Common myeloid progenitor, CD34-positive (primary cell): ENCODE data around the gene CATSPER3.

ENCODE experiments used
- CTCF ChIA-PET: fragments of 350-600 bp; sonication (Branson Sonifier 250); formaldehyde crosslinking; loops from one replicate; lab custom pipeline; 2021; ENCODE audit warnings: antibody characterized with exemption; lab: Charles Lee
- POLR2A ChIA-PET: fragments of 350-600 bp; sonication (Branson Sonifier 250); formaldehyde crosslinking; loops from one replicate; lab custom pipeline; 2021; ENCODE audit warnings: antibody characterized with exemption; lab: Charles Lee
- DNase-seq, 3 donors: peaks; one replicate each; pipeline versions ENCODE4 v3.0.0 to v3.0.0-alpha.2; 2013
- H3K27ac ChIP-seq, 2 experiments: 1 replicate in 1 of 2; 2 replicates in 1 of 2; pipeline ENCODE4 v1.7.0; 2013; ENCODE audit warnings: inconsistent platforms in 2 of 2, low read length in 2 of 2, mild to moderate bottlenecking in 2 of 2, low read depth in 1 of 2, moderate library complexity in 1 of 2; ENCODE audit not compliant: severe bottlenecking in 2 of 2, insufficient read depth in 1 of 2, poor library complexity in 1 of 2
- H3K27me3 ChIP-seq, 5 experiments: replicated peaks in 2 of 5; 1 replicate in 3 of 5; 2 replicates in 2 of 5; pipeline versions ENCODE4 v1.6.1 to v1.7.0; 2013; ENCODE audit warnings: low read length in 4 of 5, mild to moderate bottlenecking in 2 of 5, moderate library complexity in 2 of 5, inconsistent platforms in 1 of 5; ENCODE audit not compliant: insufficient read depth in 5 of 5, control insufficient read depth in 4 of 5
- H3K36me3 ChIP-seq, 4 experiments: 1 replicate in 2 of 4; 2 replicates in 2 of 4; pipeline versions ENCODE4 v1.6.1 to v1.7.0; 2013; ENCODE audit warnings: low read length in 3 of 4, control low read depth in 1 of 4, mild to moderate bottlenecking in 1 of 4; ENCODE audit not compliant: control insufficient read depth in 4 of 4, insufficient read depth in 4 of 4
- H3K4me1 ChIP-seq, 4 experiments: 1 replicate in 3 of 4; 2 replicates in 1 of 4; pipeline versions ENCODE4 v1.6.1 to v1.7.1; 2013; ENCODE audit warnings: low read length in 3 of 4, mild to moderate bottlenecking in 3 of 4, control low read depth in 1 of 4, inconsistent platforms in 1 of 4, moderate library complexity in 1 of 4; ENCODE audit not compliant: control insufficient read depth in 4 of 4, insufficient read depth in 4 of 4; ENCODE audit errors: control extremely low read depth in 1 of 4
- H3K4me3 ChIP-seq, 7 experiments: 1 replicate in 4 of 7; 2 replicates in 3 of 7; pipeline versions ENCODE4 v1.5.1 to v1.7.0; 2013; ENCODE audit warnings: mild to moderate bottlenecking in 7 of 7, low read length in 6 of 7, moderate library complexity in 6 of 7, inconsistent platforms in 2 of 7, low read depth in 2 of 7, control low read depth in 1 of 7; ENCODE audit not compliant: insufficient read depth in 4 of 7, control insufficient read depth in 1 of 7; ENCODE audit errors: extremely low read depth in 1 of 7
- H3K9me3 ChIP-seq, 5 experiments: 1 replicate in 4 of 5; 2 replicates in 1 of 5; pipeline versions ENCODE4 v1.6.1 to v1.7.1; 2013; ENCODE audit warnings: low read length in 4 of 5, mild to moderate bottlenecking in 2 of 5, inconsistent platforms in 1 of 5, low read depth in 1 of 5, moderate library complexity in 1 of 5; ENCODE audit not compliant: control insufficient read depth in 4 of 5, insufficient read depth in 2 of 5; ENCODE audit errors: control extremely low read depth in 1 of 5
- WGBS: methylation state at CpG from one replicate; pipeline ENCODE4 v1.1.5; 2013; ENCODE audit not compliant: insufficient coverage; 5-methylcytosine and 5-hydroxymethylcytosine counted together

The CATSPER3 gene

DNA sequence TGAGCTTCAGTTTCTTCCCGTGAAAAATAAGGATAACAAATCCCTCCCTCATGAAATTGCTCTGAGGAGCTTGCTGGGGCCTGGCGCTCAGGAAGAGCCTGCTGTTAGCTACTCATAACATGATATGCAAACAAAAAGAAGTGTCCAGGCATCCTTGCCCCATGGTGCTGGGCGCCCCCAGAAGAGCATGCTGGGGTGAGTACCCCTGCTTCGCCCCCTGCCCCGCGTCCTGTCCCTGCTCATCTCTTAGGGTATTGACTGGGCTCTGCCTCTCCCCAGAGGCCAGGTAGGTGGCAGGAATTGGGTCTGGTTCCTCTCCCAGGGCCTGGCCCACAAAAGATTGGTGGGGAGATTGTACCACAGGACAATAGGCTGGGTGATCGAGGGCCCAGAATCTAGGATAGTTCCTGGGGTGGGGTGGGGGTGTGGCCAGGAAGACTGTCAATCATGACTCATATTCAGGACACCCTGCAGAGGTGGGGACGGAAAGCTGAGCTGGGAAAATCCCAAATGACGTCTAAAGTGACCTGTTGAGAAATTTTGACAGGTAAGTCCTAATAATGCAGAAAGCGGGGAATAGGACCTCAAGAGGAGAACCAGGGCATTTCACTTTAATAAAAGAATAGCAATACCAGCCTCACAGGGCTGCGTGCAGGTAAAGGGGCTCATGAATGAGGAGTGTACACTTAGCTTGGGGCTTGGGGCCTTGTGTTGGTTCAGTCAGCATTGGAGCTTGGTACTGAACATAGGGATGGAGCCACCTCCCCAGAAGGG, 57.4 kb downstream of the CATSPER3 start:
- POLR2A ChIA-PET, result no interaction called here
- H3K4me1 ChIP-seq, result peaks cover 0 to 12% (median 4%) of the 10 kb centered on the region in 4 experiments
- H3K27me3 ChIP-seq, result peaks cover 8 to 72% (median 36%) of the 10 kb centered on the region in 5 experiments

DNA sequence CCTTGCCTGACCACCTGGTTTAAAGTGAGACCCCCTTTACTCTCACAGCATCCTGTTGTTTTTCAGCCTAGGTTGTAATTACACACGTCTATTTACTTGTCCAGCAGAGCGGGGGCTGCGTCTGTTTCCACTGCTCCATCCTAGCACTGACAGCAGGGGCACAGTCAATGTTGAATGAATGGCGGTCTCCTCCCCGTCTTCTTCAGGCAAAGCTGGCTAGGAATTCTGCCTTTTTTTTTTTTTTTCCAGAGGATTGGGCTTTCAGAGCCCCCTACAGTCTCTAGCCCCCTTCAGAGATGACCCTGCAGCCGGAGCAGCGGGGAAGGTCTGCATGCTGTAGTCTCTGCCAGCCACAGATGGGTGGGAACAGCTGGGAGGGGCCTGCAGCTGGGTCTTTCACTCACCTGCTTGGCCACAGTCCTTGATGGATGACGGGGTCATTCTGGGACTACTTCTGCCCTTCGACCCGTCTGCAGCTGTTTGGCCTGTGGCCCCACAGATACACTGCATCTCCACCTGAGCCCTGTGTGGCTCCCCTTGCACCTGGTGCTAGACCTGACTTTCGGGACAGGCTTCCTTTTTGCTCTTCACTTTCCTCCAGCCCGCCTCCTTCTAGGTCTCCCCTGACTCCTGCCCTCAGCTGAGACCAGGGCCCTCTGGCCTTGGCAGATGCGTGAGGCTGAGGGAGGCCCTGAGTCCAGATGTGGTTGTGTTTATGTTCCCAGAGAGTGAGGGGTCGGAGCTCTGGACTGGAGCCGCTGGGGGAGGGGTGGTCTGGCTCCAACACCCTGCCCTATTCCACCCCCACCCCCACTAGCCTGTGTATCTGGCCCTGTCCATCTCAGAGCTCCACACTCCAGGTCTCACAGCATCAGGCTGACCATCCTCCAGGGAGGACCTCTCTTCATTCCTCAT, 58.3 kb downstream of the CATSPER3 start:
- Histone ChIP-seq H3K27me3 (peaks cover 17 to 81% (median 44%) of the 10 kb centered on the region in 5 experiments), H3K27ac (no peak overlapping the region), H3K4me3 (no peak overlapping the region), H3K4me1 (peaks cover 0 to 16% (median 7%) of the 10 kb centered on the region in 4 experiments), H3K9me3 (no peaks in the 10 kb centered on the region), H3K36me3 (no peaks in the 10 kb centered on the region)
- WGBS, result 97% methylated on average over 10 of the region's 15 CpGs
- POLR2A ChIA-PET, result no interaction called here
- CTCF ChIA-PET, result interaction anchor here (0.6 to 1.1 kb wide), 3 partner anchors 13 to 538 kb away, joined by 3 read pairs; no protein-coding TSS in a partner anchor
- no peak for DNase-seq

More for the DNA sequence above, 57.4 kb downstream of the CATSPER3 start:
- WGBS, result 95% methylated on average over 8 of the region's 11 CpGs
- CTCF ChIA-PET, result interaction anchor here (0.6 to 1.2 kb wide), 4 partner anchors 9 to 539 kb away, joined by 3 read pairs; partner anchors contain the start of gene PITX1
- no peak overlapping the region for H3K27ac ChIP-seq
- DNase-seq, result no peak
- no peaks in the 10 kb centered on the region for H3K9me3 ChIP-seq
- no peaks in the 10 kb centered on the region for H3K36me3 ChIP-seq
- H3K4me3 ChIP-seq, result no peak overlapping the region

DNA sequence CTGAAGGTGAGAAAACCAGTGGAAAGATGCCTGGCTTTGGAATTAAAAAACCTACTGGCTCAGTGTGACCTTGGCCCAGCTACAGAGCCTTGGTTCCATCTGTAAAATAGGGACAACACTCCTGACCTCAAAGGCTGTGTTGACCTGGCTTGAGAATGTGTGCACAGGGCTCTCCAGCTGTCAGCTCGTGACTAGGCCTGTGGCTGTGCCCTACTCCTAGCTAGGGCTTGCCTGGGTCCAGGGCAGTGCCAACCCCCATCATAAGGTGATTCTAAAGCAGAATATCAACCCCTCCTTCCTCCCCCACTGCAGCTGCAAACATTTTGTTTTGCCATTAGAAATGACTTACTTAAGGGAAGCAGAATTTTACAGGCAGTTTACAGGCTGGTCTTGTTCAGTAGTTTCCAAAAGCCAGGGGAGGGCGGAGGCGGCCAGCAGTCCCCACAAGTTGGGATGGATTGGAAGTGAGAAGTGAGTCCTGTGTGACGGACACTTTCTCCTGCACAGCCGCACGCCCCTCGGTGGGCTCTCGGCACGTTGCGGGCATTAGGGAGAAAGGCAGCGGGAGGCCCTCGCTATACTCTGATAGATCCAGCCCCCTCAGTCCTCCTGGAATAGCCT, 59.0 kb downstream of the CATSPER3 start:
- H3K9me3 ChIP-seq, result no peaks in the 10 kb centered on the region
- WGBS, result 64% methylated on average over 11 of the region's 12 CpGs
- no peak for DNase-seq
- H3K36me3 ChIP-seq, result no peaks in the 10 kb centered on the region
- no peak overlapping the region for H3K4me3 ChIP-seq
- ChIA-PET CTCF (no interaction called here), POLR2A (no interaction called here)
- peaks cover 20 to 86% (median 48%) of the 10 kb centered on the region in 5 experiments for H3K27me3 ChIP-seq
- peaks cover 0 to 20% (median 10%) of the 10 kb centered on the region in 4 experiments for H3K4me1 ChIP-seq
- H3K27ac ChIP-seq, result no peak overlapping the region

DNA sequence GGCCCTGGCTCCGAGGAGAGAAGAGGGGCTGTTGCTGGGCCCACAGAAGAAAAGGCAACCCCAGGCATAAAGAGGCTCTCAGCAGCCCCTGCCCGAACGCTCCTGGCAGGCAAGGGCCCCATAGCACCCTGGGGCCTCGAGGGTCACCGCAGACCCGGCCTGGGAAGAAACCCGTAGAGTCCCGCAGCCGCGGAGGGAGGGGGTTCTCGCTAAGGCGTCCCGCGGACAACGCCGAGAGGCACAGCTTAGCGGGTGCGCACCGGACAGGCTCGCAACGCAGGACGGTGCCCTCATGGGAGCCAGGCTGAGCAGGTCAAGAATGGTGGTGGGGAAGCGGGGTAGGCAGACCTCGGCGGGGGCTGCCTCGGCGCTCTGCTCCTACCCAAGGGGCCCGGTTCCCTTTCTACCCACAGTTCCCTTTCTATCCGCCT, 59.6 kb downstream of the CATSPER3 start:
- ChIA-PET CTCF (no interaction called here), POLR2A (no interaction called here)
- Histone ChIP-seq H3K27me3 (peaks cover 26 to 88% (median 52%) of the 10 kb centered on the region in 5 experiments), H3K4me1 (peaks cover 0 to 20% (median 10%) of the 10 kb centered on the region in 4 experiments), H3K27ac (no peak overlapping the region), H3K9me3 (no peaks in the 10 kb centered on the region), H3K36me3 (no peaks in the 10 kb centered on the region), H3K4me3 (no peak overlapping the region)
- 6% methylated on average over 23 of the region's 29 CpGs for WGBS
- no peak for DNase-seq

DNA sequence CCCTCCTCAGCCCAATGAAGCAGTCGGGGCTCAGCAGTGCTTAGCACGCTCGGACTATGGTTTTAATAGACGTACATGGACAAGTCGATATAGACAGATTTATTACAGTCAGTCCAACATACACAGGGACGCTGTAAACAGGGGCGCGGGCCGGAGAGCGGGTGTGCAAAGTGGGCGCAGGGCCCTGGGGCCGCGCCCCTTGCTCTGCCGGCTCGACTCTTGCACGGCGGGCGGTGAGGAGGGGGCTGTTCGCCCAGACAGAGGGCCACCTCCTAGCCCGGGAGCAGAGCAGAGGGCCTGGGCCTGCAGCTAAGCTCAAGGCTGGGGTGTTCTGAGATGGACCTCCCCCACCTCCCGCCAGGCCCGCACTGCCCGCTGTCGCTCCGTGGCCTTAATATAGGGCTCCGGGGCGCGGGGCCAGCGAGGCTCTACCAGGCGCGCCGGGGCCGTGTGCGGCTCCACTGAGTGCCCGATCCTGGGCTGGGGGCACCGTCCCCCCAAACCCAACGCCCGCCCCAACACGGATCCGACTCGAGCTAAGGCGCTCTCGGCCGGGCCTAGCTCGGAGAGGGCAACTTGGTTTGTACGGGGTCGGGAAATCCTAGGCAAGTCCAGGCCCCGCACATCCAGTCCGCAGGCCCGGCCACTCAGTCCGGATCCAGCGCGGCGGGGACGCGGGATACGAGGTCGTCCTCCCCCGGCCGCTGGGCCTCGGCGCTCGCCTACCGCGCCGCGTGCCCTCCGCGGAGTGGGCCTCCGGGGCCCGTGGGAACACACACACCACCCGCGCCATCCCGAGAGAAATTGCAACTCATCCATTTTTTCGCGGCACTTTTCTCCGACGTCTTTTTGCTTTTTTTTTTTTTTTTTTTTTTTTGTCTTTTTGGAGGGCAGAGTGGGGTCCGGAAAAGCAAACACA, 60.2 kb downstream of the CATSPER3 start:
- peak in 2 of 3 donors; percentile 24 to 29 for DNase-seq
- H3K27me3 ChIP-seq, result peaks cover 29 to 92% (median 55%) of the 10 kb centered on the region in 5 experiments
- 7% methylated on average over 64 of the region's 79 CpGs for WGBS

DNA sequence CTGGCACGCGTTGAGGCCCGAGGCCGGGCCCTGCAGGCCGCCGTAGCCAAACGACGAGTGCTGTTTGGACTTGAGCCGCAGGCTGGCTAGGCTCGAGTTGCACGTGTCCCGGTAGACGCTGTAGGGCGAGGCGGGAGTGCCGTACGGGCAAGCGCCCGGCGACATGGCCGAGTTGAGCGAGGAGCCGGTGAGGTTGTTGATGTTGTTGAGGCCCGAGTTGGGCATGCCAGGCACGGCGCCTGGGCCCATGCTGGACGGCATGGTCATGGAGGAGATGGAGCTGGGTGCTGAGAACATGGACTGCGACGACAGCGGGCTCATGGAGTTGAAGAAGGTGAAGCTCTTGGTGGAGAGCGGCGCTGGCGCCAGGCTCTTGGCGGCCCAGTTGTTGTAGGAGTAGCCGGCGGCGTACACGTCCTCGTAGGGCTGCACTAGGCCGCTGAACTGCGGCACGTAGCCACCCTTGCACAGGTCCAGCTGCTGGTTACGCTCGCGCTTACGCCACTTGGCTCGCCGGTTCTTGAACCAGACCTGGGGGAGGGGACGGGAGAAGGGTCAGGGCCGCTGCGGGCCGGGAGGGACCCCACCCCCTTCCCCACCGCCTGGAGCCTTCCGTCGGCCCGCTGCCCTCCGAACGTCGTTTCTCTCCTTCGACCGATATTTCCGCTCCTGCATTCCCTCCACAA, 61.2 kb downstream of the CATSPER3 start:
- no peaks in the 10 kb centered on the region for H3K9me3 ChIP-seq
- H3K27ac ChIP-seq, result no peak overlapping the region
- peak in 2 of 3 donors; percentile 38 to 40 for DNase-seq
- no peak overlapping the region for H3K4me3 ChIP-seq
- H3K27me3 ChIP-seq, result peaks cover 29 to 99% (median 59%) of the 10 kb centered on the region in 5 experiments
- CTCF ChIA-PET, result no interaction called here
- 13% methylated on average over 45 of the region's 62 CpGs for WGBS
- H3K4me1 ChIP-seq, result peaks cover 0 to 34% (median 21%) of the 10 kb centered on the region in 4 experiments
- POLR2A ChIA-PET, result no interaction called here
- no peaks in the 10 kb centered on the region for H3K36me3 ChIP-seq

More for the DNA sequence above, 60.2 kb downstream of the CATSPER3 start:
- ChIA-PET CTCF (no interaction called here), POLR2A (no interaction called here)
- Histone ChIP-seq H3K27ac (no peak overlapping the region), H3K9me3 (no peaks in the 10 kb centered on the region), H3K36me3 (no peaks in the 10 kb centered on the region), H3K4me1 (peaks cover 0 to 24% (median 12%) of the 10 kb centered on the region in 4 experiments), H3K4me3 (no peak overlapping the region)
